Mesangial cell (primary cell): ENCODE results near the gene DDX1. TPM values are rescaled to one million over a fixed set of nuclear protein-coding genes. Genes with fewer than 3 reads are reported as not detected.

ENCODE experiments used
- total RNA-seq: library from RNA; depleted of rRNA; stranded (reverse); fragments of >200 nt; gene quantifications from 2 replicates; pipeline ENCODE4 v1.2.3, GENCODE V29; 2015

Gene DDX1
- 29.2 and 47.9 TPM in 2 replicates for total RNA-seq

DNA sequence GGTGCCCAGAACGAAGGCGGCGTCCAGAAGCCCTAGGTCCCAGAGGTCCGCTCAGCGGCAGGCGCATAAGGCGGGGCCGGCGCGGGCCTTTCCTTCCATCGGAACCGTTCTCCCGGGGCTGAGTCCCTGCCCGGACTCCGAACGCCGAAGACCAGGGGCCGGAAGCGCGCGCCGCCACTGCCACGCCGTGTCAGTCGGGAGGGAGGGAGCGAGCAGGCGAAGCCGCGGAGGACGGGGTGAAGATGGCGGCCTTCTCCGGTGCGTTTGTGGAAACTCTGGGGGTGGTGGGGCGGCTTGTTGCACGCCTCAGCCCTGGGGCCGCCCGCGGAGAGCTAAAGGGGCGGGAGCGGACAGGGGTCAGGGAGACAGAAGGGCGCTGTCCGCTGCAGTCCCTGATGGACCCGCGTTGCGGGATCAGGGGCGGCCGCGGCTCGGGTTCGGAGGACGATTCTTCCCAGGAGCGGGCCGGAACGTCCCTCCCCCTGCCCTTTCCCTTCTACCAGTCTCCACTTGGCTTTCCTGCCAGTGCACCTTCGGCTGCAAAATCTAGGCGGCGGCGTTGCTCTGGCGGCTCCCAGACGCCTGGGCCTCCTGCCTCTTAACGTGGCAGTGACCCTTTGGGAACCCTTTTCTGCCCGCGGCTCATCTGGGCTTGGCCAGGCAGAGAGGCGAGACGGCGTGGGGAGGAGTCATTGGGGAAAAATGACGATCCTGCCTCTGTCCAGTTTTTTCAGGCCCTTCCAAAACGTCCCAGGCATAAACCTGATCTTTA lies at the start of gene DDX1:
DDX1 (plus strand) TSS at position 177 of the 772 bp plus-strand sequence; CDS start at position 243, 66 bp downstream.

DNA sequence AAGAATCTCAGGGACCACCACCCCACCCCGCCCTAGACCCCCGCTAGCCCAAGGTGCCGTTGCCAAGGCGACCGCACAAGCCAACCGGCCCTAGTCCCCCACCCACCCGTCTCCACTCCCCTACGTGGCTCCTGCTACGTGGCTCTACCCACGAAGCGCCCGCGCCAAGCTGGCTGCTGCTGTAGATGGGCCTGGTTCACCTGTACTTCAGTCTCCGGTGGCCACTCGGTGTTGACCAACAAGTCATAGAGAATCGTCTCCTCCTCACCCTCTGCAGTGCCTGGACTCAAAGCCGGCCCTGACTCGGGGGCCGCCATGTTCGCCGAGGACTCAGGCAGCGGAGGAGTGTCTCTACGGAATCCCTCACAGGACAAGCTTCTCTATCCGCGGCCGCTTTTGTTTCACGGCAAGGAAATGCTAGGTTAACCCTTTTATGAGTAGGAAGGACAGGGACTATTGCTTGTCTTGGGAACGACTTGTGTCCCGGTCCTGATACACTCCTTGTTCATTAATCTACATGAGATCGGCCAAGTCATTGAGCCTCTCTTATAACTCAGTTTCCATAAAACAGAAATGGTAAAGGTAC lies 30.6 kb upstream of the DDX1 start, which contains the start of gene NBAS:
NBAS (minus strand) TSS at position 347 of the 586 bp plus-strand sequence; CDS start at position 317, 30 bp downstream.

Other genes with a start within 250 kb of the DDX1 start
- 30.0 and 49.4 TPM in 2 replicates for gene NBAS, start 30.5 kb upstream of the DDX1 start, total RNA-seq